Osteoblast (primary cell): Measurements from ENCODE around the gene SCART1. TPM values are rescaled to one million over a fixed set of nuclear protein-coding genes. Genes with fewer than 3 reads are reported as not detected.
A peak's percentile ranks its signal among the peaks of the same experiment; 100 is the strongest.

Experiments used
- DNase-seq: peaks from one replicate; pipeline ENCODE4 v3.0.0; 2011; ENCODE audit warnings: low spot score, mixed read lengths; ENCODE audit not compliant: insufficient read length; ENCODE audit errors: missing footprints
- H2AFZ ChIP-seq: 2 replicates; pipeline ENCODE4 v1.6.0; 2011; ENCODE audit warnings: mild to moderate bottlenecking, low read length
- H3K27ac ChIP-seq: 2 replicates; pipeline ENCODE4 v1.5.1; 2011; ENCODE audit warnings: mild to moderate bottlenecking, low read depth, low read length, moderate library complexity
- H3K27me3 ChIP-seq: 2 replicates; pipeline ENCODE4 v1.6.0; 2012; ENCODE audit warnings: mild to moderate bottlenecking, control low read depth, inconsistent platforms, low read length, moderate library complexity; ENCODE audit not compliant: insufficient read depth
- H3K36me3 ChIP-seq: 2 replicates; pipeline ENCODE4 v1.5.1; 2011; ENCODE audit warnings: mild to moderate bottlenecking, low read length, control low read depth, moderate library complexity; ENCODE audit not compliant: insufficient read depth
- H3K4me1 ChIP-seq: 2 replicates; pipeline ENCODE4 v1.5.1; 2011; ENCODE audit warnings: mild to moderate bottlenecking, low read length, control low read depth, moderate library complexity; ENCODE audit not compliant: insufficient read depth
- H3K4me2 ChIP-seq: 2 replicates; pipeline ENCODE4 v1.6.0; 2011; ENCODE audit warnings: mild to moderate bottlenecking, low read length; ENCODE audit not compliant: insufficient read depth
- H3K4me3 ChIP-seq: fragments of 200-600 bp; sonication (generic); 3 replicates; pipeline ENCODE4 v1.5.1; 2012; ENCODE audit warnings: mild to moderate bottlenecking, low read length, inconsistent platforms; ENCODE audit not compliant: insufficient read depth
- H3K79me2 ChIP-seq: 2 replicates; pipeline ENCODE4 v1.6.0; 2012; ENCODE audit warnings: mild to moderate bottlenecking, low read length, control low read depth, inconsistent platforms; ENCODE audit not compliant: insufficient read depth
- H3K9me3 ChIP-seq: 2 replicates; pipeline ENCODE4 v1.5.1; 2011; ENCODE audit warnings: low read depth, low read length, control low read depth
- H4K20me1 ChIP-seq: 2 replicates; pipeline ENCODE4 v1.6.0; 2012; ENCODE audit warnings: mild to moderate bottlenecking, low read length, control low read depth; ENCODE audit not compliant: insufficient read depth
- CTCF ChIP-seq: IDR thresholded peaks from 2 replicates; pipeline ENCODE4 v1.5.1; 2011; ENCODE audit warnings: mild to moderate bottlenecking, low read depth, low read length, moderate library complexity; ENCODE audit errors: extremely low read depth
- total RNA-seq: library from RNA; depleted of rRNA; stranded (reverse); fragments of >200 nt; gene quantifications from 2 replicates; pipeline ENCODE4 v1.2.3, GENCODE V29; 2012

Gene SCART1
- total RNA-seq, 1 donor = 5.1 TPM

- Histone ChIP-seq H3K36me3 (no peaks in the 10 kb centered on the region), H3K9me3 (no peaks in the 10 kb centered on the region), H3K79me2 (no peaks in the 10 kb centered on the region), H3K27me3 (no peaks in the 10 kb centered on the region), H3K4me3 (no peak overlapping the region), H3K27ac (no peak overlapping the region), H3K4me2 (no peak overlapping the region), H3K4me1 (no peaks in the 10 kb centered on the region), H4K20me1 (no peaks in the 10 kb centered on the region), H2AFZ (no peak overlapping the region)
- TF ChIP-seq CTCF = no peak
- DNase-seq = peak; percentile 65
These were observed 8.1 kb downstream of the SCART1 start for GRCh38 chr10:133461841-133462240.

- no peaks in the 10 kb centered on the region for H3K9me3 ChIP-seq
- no peaks in the 10 kb centered on the region for H3K79me2 ChIP-seq
- no peak for TF ChIP-seq CTCF
- H3K27me3 ChIP-seq = no peaks in the 10 kb centered on the region
- H3K4me2 ChIP-seq = no peak overlapping the region
- H3K4me1 ChIP-seq = no peaks in the 10 kb centered on the region
- no peak overlapping the region for H3K27ac ChIP-seq
- peak; percentile 74 for DNase-seq
- no peak overlapping the region for H3K4me3 ChIP-seq
- H4K20me1 ChIP-seq = no peaks in the 10 kb centered on the region
- H3K36me3 ChIP-seq = no peaks in the 10 kb centered on the region
- H2AFZ ChIP-seq = no peak overlapping the region
These were observed 9.0 kb downstream of the SCART1 start for GRCh38 chr10:133462512-133463305.

- no peak for TF ChIP-seq CTCF
- Histone ChIP-seq H3K4me1 (no peaks in the 10 kb centered on the region), H3K79me2 (no peaks in the 10 kb centered on the region), H3K36me3 (no peaks in the 10 kb centered on the region), H3K4me3 (no peak overlapping the region), H3K9me3 (no peaks in the 10 kb centered on the region), H3K4me2 (no peak overlapping the region), H4K20me1 (no peaks in the 10 kb centered on the region), H2AFZ (no peak overlapping the region), H3K27ac (no peak overlapping the region), H3K27me3 (no peaks in the 10 kb centered on the region)
- DNase-seq = peak; percentile 54
These were observed 10.9 kb downstream of the SCART1 start for GRCh38 chr10:133464582-133465031.

GRCh38 chr10:133465191-133465949, 11.6 kb downstream of the SCART1 start:
- Histone ChIP-seq H3K27me3 (no peaks in the 10 kb centered on the region), H4K20me1 (no peaks in the 10 kb centered on the region), H2AFZ (no peak overlapping the region), H3K4me1 (no peaks in the 10 kb centered on the region), H3K4me3 (no peak overlapping the region), H3K36me3 (no peaks in the 10 kb centered on the region), H3K27ac (no peak overlapping the region), H3K79me2 (no peaks in the 10 kb centered on the region), H3K4me2 (no peak overlapping the region), H3K9me3 (no peaks in the 10 kb centered on the region)
- DNase-seq = peak; percentile 73
- TF ChIP-seq CTCF = no peak
